Vagina (tissue), 2 donors: Measurements from ENCODE around the gene FBXL14.

Experiments used
- POLR2A ChIP-seq, 2 donors: fragments of 450-650 bp; IDR thresholded peaks; one replicate each; pipeline ENCODE4 v1.6.1; 2017; ENCODE audit warnings: antibody characterized with exemption in 2 of 2, mild to moderate bottlenecking in 2 of 2, moderate library complexity in 2 of 2
- POLR2AphosphoS5 ChIP-seq, 2 donors: sonication (generic); formaldehyde crosslinking; IDR thresholded peaks; one replicate each; pipeline ENCODE4 v1.9.0; 2017; ENCODE audit warnings: antibody characterized with exemption in 2 of 2, mild to moderate bottlenecking in 2 of 2, low read depth in 1 of 2; ENCODE audit not compliant: insufficient read depth in 1 of 2
- TF ChIP-seq, protein P1 (sequence below), 3 experiments: fragments of 450-650 bp in 2 of 3; fragments of 200-600 bp in 1 of 3; sonication (generic) in 1 of 3; IDR thresholded peaks; one replicate each; pipeline ENCODE4 v1.5.1; 2017 to 2019; ENCODE audit warnings: antibody characterized with exemption in 3 of 3, mild to moderate bottlenecking in 2 of 3, moderate library complexity in 2 of 3

DNA sequence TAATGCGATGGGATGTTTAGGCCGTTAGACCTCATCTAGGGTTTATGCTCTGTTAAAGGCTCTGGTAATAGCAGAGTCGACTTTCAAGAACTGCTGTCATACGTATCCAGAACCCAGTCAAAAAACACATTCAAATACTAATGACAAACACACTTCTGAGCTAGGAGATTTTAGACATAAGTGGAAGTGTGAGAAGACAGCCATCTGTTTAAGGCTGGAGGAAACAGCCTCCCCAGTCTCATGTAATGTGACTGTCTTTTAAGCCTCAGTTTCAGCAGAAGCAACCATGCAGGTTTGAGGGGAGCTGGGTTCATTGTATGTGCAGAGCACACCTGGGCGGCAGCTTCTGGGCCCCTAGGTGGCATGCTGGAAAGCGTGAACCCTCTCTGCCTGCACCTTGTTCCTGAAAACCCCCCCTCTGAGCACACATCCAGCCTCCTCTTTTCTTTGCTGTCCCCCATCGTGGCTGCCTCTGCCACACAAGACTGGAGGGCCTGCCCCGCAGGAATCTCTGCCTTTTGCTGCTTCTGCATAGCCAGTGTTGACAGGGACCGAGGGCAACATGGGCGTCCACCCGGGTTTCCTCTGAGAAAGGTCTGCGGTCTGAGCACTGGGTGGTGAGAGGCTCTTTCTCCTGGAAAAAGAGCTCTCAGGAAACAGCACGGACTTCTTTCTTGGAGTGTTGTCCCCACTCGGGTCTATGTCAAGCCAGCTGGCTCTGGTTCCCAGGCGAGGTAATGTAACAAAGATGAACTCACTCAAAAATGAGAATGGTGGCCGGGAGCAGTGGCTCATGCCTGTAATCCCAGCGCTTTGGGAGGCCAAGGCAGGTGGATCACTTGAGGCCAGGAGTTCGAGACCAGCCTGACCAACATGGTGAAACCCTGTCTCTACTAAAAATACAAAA, 46.2 kb upstream of the FBXL14 start:
- no peak for TF ChIP-seq POLR2A (IDR thresholded peaks at IDR 0.05)
- TF ChIP-seq, protein P1, sequence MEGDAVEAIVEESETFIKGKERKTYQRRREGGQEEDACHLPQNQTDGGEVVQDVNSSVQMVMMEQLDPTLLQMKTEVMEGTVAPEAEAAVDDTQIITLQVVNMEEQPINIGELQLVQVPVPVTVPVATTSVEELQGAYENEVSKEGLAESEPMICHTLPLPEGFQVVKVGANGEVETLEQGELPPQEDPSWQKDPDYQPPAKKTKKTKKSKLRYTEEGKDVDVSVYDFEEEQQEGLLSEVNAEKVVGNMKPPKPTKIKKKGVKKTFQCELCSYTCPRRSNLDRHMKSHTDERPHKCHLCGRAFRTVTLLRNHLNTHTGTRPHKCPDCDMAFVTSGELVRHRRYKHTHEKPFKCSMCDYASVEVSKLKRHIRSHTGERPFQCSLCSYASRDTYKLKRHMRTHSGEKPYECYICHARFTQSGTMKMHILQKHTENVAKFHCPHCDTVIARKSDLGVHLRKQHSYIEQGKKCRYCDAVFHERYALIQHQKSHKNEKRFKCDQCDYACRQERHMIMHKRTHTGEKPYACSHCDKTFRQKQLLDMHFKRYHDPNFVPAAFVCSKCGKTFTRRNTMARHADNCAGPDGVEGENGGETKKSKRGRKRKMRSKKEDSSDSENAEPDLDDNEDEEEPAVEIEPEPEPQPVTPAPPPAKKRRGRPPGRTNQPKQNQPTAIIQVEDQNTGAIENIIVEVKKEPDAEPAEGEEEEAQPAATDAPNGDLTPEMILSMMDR (IDR thresholded peaks at IDR 0.05): no peak
- TF ChIP-seq POLR2AphosphoS5 (IDR thresholded peaks at IDR 0.05; ENCODE audit: insufficient read depth in 1 of 2, low read depth in 1 of 2): no peak
